IMR-90 (cell line): ENCODE results near the gene COL4A2. TPM values are rescaled to one million over a fixed set of nuclear protein-coding genes. Genes with fewer than 3 reads are reported as not detected.
A peak's percentile ranks its signal among the peaks of the same experiment; 100 is the strongest.

Experiments
- ATAC-seq: fragments of 200-7000 bp; cut with Tn5 transposase; 2 replicates; pipeline ENCODE4 v1.9.1; 2020; ENCODE audit warnings: low read depth, mild to moderate bottlenecking, moderate library complexity
- BruUV-seq: library from RNA; stranded (reverse); fragments of 400-500 nt; replicated peaks from 2 replicates; lab custom pipeline; 2021; lab: Mats Ljungman, UMichigan
- CTCF ChIA-PET: fragments of 300-600 bp; formaldehyde crosslinking; extraction: SDS; loops from one replicate; lab custom pipeline; 2021; ENCODE audit warnings: antibody characterized with exemption; lab: Yijun Ruan, JAX
- POLR2A ChIA-PET: fragments of 300-600 bp; sonication (Branson Sonifier 250); formaldehyde crosslinking; loops from one replicate; lab custom pipeline; 2022; ENCODE audit warnings: antibody characterized with exemption; ENCODE audit not compliant: unreplicated experiment; lab: Charles Lee
- DNase-seq: peaks from one replicate; pipeline ENCODE4 v3.0.0; 2013
- H2AFZ ChIP-seq: replicated peaks from 2 replicates; pipeline ENCODE3; 2013; ENCODE audit warnings: low read length, mild to moderate bottlenecking; ENCODE audit not compliant: poor library complexity
- H2AK5ac ChIP-seq: 2 replicates; pipeline ENCODE4 v1.6.1; 2013; ENCODE audit warnings: low read depth, low read length, inconsistent platforms
- H2AK9ac ChIP-seq: replicated peaks from 2 replicates; pipeline ENCODE3; 2013; ENCODE audit warnings: mild to moderate bottlenecking, low read depth, low read length, moderate library complexity; ENCODE audit not compliant: poor library complexity
- H2BK120ac ChIP-seq: 2 replicates; pipeline ENCODE4 v1.6.1; 2013; ENCODE audit warnings: low read depth, low read length, inconsistent platforms
- H2BK15ac ChIP-seq: 3 replicates; pipeline ENCODE4 v1.6.1; 2013; ENCODE audit warnings: low read depth, low read length, inconsistent platforms
- H2BK20ac ChIP-seq: 2 replicates; pipeline ENCODE4 v1.6.1; 2013; ENCODE audit warnings: low read depth, mild to moderate bottlenecking, inconsistent platforms, low read length, moderate library complexity
- H2BK5ac ChIP-seq: 2 replicates; pipeline ENCODE4 v1.6.1; 2013; ENCODE audit warnings: mild to moderate bottlenecking, low read depth, low read length, inconsistent platforms; ENCODE audit not compliant: poor library complexity, severe bottlenecking
- H3K14ac ChIP-seq: replicated peaks from 2 replicates; pipeline ENCODE4 v1.6.1; 2013; ENCODE audit warnings: low read depth, low read length, inconsistent platforms
- H3K18ac ChIP-seq: 2 replicates; pipeline ENCODE4 v1.6.1; 2013; ENCODE audit warnings: low read depth, low read length, control low read depth
- H3K23ac ChIP-seq: 2 replicates; pipeline ENCODE4 v1.6.1; 2013; ENCODE audit warnings: low read depth, low read length, inconsistent platforms
- H3K27ac ChIP-seq: 2 replicates; pipeline ENCODE4 v1.5.1; 2013; ENCODE audit warnings: mild to moderate bottlenecking, control low read depth, low read length; ENCODE audit not compliant: insufficient read depth
- H3K27me3 ChIP-seq: 2 replicates; pipeline ENCODE4 v1.6.1; 2013; ENCODE audit warnings: low read length; ENCODE audit not compliant: control insufficient read depth, insufficient read depth
- H3K36me3 ChIP-seq: 2 replicates; pipeline ENCODE4 v1.6.1; 2013; ENCODE audit warnings: low read length, mixed read lengths; ENCODE audit not compliant: control insufficient read depth, insufficient read depth
- H3K4ac ChIP-seq: 2 replicates; pipeline ENCODE4 v1.6.1; 2013; ENCODE audit warnings: low read depth, low read length, inconsistent platforms
- H3K4me1 ChIP-seq: 2 replicates; pipeline ENCODE4 v1.6.1; 2013; ENCODE audit warnings: low read length, mixed read lengths; ENCODE audit not compliant: control insufficient read depth, insufficient read depth
- H3K4me2 ChIP-seq: 2 replicates; pipeline ENCODE4 v1.6.1; 2013; ENCODE audit warnings: low read depth, mild to moderate bottlenecking, control low read depth, low read length, moderate library complexity
- H3K4me3 ChIP-seq: 2 replicates; pipeline ENCODE4 v1.5.1; 2013; ENCODE audit warnings: low read depth, mild to moderate bottlenecking, control low read depth, low read length, moderate library complexity; ENCODE audit not compliant: insufficient read depth
- H3K56ac ChIP-seq: 2 replicates; pipeline ENCODE4 v1.6.1; 2013; ENCODE audit warnings: low read length, inconsistent platforms; ENCODE audit not compliant: insufficient read depth; ENCODE audit errors: extremely low read depth
- H3K79me1 ChIP-seq, 2 experiments: 2 replicates each; pipeline ENCODE4 v1.6.1; 2013; ENCODE audit warnings: low read length in 2 of 2, inconsistent platforms in 1 of 2, low read depth in 1 of 2
- H3K9ac ChIP-seq: 2 replicates; pipeline ENCODE4 v1.6.1; 2013; ENCODE audit warnings: low read depth, low read length, control low read depth
- H3K9me1 ChIP-seq: 2 replicates; pipeline ENCODE4 v1.6.1; 2013; ENCODE audit warnings: low read length, inconsistent platforms; ENCODE audit not compliant: insufficient read depth
- H3K9me3 ChIP-seq: 2 replicates; pipeline ENCODE4 v1.6.1; 2013; ENCODE audit warnings: low read length; ENCODE audit not compliant: control insufficient read depth, insufficient read depth
- H4K20me1 ChIP-seq: 2 replicates; pipeline ENCODE4 v1.6.1; 2013; ENCODE audit warnings: low read length, inconsistent platforms; ENCODE audit not compliant: insufficient read depth
- H4K5ac ChIP-seq: 2 replicates; pipeline ENCODE4 v1.6.1; 2013; ENCODE audit warnings: mild to moderate bottlenecking, low read depth, low read length, control low read depth
- H4K8ac ChIP-seq, 2 experiments: 2 replicates each; pipeline ENCODE4 v1.6.1; 2013; ENCODE audit warnings: low read depth in 2 of 2, low read length in 2 of 2, control low read depth in 1 of 2, inconsistent platforms in 1 of 2
- H4K91ac ChIP-seq: 2 replicates; pipeline ENCODE4 v1.6.1; 2013; ENCODE audit warnings: low read depth, low read length, inconsistent platforms; ENCODE audit not compliant: insufficient read depth
- MAZ ChIP-seq: IDR thresholded peaks from 2 replicates; pipeline ENCODE4 v1.6.1; 2012; ENCODE audit warnings: low read depth, mild to moderate bottlenecking, low read length, improper control_type of control experiment, moderate library complexity, borderline replicate concordance
- MXI1 ChIP-seq: IDR thresholded peaks from 2 replicates; pipeline ENCODE4 v1.6.1; 2012; ENCODE audit warnings: low read depth, mild to moderate bottlenecking, low read length, moderate library complexity, borderline replicate concordance
- WGBS, 2 experiments: methylation state at CpG; one replicate each; pipeline versions ENCODE4 v1.1.5 to v1.1.7; 2013; ENCODE audit warnings: missing lambda C conversion rate in 2 of 2; ENCODE audit not compliant: insufficient read length in 1 of 2; ENCODE audit errors: extremely low coverage in 2 of 2; 5-methylcytosine and 5-hydroxymethylcytosine counted together
- dilution Hi-C: fragments of 300-500 bp; cut with HindIII; formaldehyde crosslinking; loops from one replicate; pipeline ENCODE4 v1.14.3; 2018; ENCODE audit warnings: low sequenced_read_pairs; ENCODE audit not compliant: unreplicated experiment
- in situ Hi-C: fragments of 300-500 bp; cut with MboI; formaldehyde crosslinking; loops from 3 replicates; pipeline ENCODE4 v1.14.3; 2019; ENCODE audit warnings: low sequenced_read_pairs, inconsistent platforms, mixed read lengths
- intact Hi-C: fragments of 100-400 bp; cut with micrococcal nuclease; formaldehyde crosslinking; loops from 2 replicates; pipeline ENCODE4 v1.10.0; 2022
- polyA plus RNA-seq, 3 experiments: library from polyadenylated mRNA; depleted of rRNA; stranded (reverse); fragments of >200 nt; gene quantifications; 2 replicates each; pipeline ENCODE4 v1.2.3, GENCODE V29; 2012; ENCODE audit warnings: low replicate concordance in 1 of 3
- total RNA-seq: library from RNA; depleted of rRNA; stranded (reverse); fragments of >200 nt; gene quantifications from 2 replicates; pipeline ENCODE4 v1.2.3, GENCODE V29; 2012

The COL4A2 gene
- total and polyA plus RNA-seq, 2 of the 4 experiments (the other 2 are of a cell fraction), result 90.7 to 457 TPM

- dilution Hi-C loops (no loop called here), intact Hi-C loops (no loop called here), in situ Hi-C loops (no loop called here)
- no peak for ATAC-seq
- Histone ChIP-seq H3K4me2 (peak overlapping the region; percentile 11; the same call in 1 of the 2 replicates), H3K4me3 (no peak overlapping the region), H3K27ac (peak overlapping the region; percentile 70), H3K9me1 (peaks cover 44% of the 10 kb centered on the region), H2BK5ac (peak overlapping the region; percentile 97), H3K4ac (peak overlapping the region; percentile 95), H2BK15ac (peak overlapping the region; percentile 83; the same call in 2 of the 3 replicates), H3K36me3 (peaks cover 17% of the 10 kb centered on the region), H3K56ac (peak overlapping the region; percentile 62; the same call in 1 of the 2 replicates), H3K14ac (peak overlapping the region; percentile 88), H4K5ac (peak overlapping the region; percentile 34), H4K8ac (peak overlapping the region; percentile 7 to 81; a peak in 3 of 4 replicates), H3K9ac (peak overlapping the region; percentile 2; the same call in 1 of the 2 replicates), H2AFZ (no peak overlapping the region), H2AK5ac (peak overlapping the region; percentile 96), H2BK20ac (peak overlapping the region; percentile 88), H3K18ac (peak overlapping the region; percentile 36), H2BK120ac (peak overlapping the region; percentile 89), H2AK9ac (peak overlapping the region; percentile 79), H4K91ac (peak overlapping the region; percentile 93), H3K23ac (peak overlapping the region; percentile 68), H3K9me3 (no peaks in the 10 kb centered on the region), H3K4me1 (peaks cover 34% of the 10 kb centered on the region), H3K79me1 (peaks cover 47 to 84% of the 10 kb centered on the region in 2 experiments), H3K27me3 (no peaks in the 10 kb centered on the region), H4K20me1 (peaks cover 19% of the 10 kb centered on the region; the same call in 1 of the 2 replicates)
- CTCF ChIA-PET, result interaction anchor here (0.9 to 1.3 kb wide), 3 partner anchors 11 to 159 kb away, joined by 3 read pairs; no protein-coding TSS in a partner anchor
- 93% methylated on average over 5 of the region's 9 CpGs; no CpG with 5 or more reads in 1 of the 2 experiments for WGBS, 2 experiments
- no peak for TF ChIP-seq MAZ
- TF ChIP-seq MXI1, result no peak
- POLR2A ChIA-PET, result no interaction called here
- no peak for DNase-seq
- BruUV-seq, result no TSS peak
Observed at GRCh38 chr13:110379358-110379757, 72.3 kb downstream of the COL4A2 start.
